HG03196 (cell line): Measurements from ENCODE around the gene PCGF2.
A peak's percentile ranks its signal among the peaks of the same experiment; 100 is the strongest.
"Not testable (repeated sequence)": the region's sequence is repeated elsewhere in the genome, so short reads cannot be mapped to it uniquely, and the experiment has no call there.

Experiments
- ATAC-seq: cut with Tn5 transposase; IDR thresholded peaks from one replicate; pipeline ENCODE4 v1.9.1; 2021; ENCODE audit not compliant: unreplicated experiment

The PCGF2 gene

DNA sequence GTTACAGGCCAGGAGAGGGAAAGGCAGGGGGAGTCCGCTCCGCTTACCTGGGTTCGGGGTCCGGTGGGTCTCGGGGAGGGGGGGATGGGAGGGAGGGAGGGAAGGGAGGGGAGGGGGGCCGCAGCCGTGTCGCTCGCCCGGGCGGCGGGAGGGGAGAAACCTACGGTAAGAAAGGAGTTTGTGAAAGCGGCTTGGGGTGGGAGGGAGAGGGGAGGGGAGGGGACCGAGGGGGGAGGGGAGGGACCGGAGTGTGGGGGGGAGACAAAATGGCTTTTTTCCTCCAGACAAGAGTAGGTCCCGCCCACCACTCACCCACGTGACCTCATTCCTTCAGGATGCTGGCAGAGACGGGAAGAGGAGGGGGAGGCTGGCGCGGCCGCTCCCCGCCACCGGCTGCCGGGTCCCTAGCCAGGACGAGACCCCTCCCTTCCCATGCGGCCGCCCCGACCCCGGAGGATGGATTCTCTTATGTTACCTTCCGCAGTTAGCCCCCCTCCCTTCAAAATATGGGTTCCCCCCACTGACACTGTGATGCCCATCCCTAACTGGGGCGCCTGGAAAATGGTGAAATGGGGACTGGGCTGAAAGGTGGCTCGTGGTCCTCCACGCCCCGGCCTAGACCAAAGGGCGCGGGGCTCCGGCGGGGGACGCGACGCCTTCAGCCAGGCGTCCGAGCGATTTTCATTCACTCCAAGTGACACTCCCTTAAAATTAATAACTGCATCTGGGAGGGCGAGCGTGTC lies at the start of gene PCGF2:
Gene PCGF2, minus strand, starts transcription at position 188 of the 743 bp plus-strand sequence. CDS start 7,934 bp downstream, outside the sequence.
- no peak for ATAC-seq

DNA sequence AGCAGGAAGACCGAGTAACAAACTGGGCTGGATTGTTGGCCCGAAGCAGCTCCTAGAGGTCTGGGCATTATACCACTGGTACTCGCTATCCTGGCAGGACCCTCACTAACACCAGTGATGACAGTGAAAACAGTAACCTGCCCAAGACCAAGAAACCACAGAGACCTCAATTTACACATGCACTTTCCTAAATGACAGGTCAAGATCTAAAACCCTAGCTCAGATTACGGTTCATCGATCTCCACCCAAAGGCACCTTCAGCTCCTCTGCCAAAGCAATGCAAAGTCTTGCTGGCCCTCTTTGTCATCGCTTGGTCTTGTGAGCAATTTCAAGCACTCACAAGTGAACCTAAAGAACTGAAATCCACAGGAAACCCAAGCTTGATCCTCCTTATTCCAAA lies 49.7 kb upstream of the PCGF2 start:
- ATAC-seq, result no peak

DNA sequence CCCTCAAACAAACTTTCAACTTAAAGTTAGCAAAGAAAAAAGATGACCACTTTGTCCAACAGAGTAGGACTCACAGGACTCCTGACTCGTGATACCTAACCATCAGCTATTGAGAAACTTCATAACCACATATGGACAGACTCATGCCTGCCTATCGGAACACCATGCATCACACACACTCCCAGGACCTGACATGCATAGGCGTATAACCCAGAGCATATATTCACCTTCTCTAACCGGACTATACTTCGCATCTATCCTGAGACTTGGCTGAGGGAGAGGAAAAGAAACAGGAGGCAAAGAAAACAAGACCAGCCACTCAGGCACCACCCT lies 49.0 kb upstream of the PCGF2 start:
- no peak for ATAC-seq

DNA sequence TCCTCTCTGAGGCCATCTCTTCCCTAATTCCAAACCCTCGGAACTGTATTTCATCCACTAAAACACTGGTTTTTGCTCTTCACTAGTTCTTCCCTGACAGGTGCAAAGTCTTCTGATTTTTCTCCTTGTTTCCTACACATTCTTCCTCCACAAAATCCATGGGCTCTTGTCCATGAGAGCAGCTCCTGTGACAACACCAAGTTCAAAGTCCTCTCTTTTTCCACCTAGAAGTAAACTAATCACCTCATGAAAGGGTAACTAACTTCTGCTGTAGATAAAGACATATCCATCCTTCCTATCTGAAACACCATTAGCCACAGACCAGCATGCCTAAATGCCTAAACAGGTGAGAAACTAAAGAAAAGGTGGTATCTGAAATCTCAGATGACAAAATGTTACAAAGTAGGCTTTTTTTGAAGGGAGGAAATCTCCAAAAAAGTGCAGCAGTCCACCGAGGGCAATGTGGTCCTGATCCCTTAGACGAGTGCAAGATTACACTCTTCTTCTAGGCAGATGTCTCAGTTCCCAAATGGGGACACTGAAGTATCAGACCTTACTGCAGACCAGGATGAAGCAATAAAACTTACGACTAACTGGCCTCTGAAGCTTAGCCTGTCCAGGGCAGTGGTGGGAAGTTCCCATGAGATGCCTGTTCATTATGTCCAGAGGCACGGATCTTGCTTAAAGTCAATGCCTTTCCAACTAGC lies 48.5 kb upstream of the PCGF2 start:
- no peak for ATAC-seq

DNA sequence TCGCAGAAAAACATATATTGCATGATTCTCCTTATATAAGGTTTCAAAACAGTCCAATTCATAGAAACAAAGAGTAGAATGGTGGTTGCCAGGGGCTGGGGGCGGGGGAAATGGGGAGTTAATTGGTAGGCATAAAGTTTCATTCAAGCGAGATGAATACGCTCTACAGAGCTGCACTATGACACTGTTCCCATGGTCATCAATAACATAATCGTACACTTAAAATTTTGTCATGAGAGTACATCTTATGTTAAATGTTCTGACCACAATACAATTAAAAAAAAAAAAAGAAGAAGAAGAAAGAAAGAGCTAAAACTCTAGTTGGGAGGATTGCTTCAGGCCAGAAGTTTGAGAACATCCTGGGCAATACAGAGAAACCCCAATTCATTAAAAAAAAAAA lies 46.1 kb upstream of the PCGF2 start:
- no peak for ATAC-seq

DNA sequence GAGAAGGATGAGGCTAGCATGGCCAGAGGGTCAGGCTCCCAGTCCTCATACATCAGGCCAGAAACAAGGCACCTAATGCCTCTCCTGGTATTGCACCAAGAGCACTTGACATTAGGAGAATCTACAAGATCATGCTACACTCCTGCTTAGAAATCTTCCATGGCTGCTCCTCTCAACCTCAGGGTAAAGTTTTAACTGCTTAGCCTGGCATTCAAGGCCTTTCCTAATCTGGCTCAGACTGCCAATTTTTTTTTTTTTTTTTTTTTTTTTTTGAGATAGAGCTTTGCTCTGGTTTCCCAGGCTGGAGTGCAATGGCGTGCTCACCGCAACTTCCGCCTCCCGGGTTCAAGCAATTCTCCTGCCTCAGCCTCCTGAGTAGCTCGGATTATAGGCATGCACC lies 43.0 kb upstream of the PCGF2 start:
- no peak for ATAC-seq

DNA sequence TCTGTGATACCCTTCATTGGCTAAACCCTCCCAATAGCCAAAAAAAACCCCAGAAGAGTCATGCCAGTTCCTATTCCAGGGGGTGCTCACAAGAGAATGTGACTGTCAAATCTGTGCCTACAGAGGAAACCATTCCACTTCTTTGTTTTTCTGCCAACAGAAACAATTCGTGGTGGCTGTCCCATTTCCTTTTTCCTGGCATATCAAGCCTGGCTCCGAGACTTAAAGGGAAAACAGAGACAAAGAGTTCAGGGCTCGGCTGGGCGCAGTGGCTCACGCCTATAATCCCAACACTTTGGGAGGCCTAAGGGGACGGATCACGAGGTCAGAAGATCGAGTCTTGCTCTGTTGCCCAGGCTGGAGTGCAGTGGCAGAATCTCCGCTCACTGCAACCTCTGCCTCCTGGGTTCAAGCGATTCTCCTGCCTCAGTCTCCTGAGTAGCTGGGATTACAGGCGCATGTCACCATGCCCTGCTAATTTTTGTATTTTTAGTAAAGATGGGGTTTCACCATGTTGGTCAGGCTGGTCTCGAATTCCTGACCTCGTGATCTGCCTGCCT lies 42.1 kb upstream of the PCGF2 start:
- not testable (repeated sequence) for ATAC-seq

DNA sequence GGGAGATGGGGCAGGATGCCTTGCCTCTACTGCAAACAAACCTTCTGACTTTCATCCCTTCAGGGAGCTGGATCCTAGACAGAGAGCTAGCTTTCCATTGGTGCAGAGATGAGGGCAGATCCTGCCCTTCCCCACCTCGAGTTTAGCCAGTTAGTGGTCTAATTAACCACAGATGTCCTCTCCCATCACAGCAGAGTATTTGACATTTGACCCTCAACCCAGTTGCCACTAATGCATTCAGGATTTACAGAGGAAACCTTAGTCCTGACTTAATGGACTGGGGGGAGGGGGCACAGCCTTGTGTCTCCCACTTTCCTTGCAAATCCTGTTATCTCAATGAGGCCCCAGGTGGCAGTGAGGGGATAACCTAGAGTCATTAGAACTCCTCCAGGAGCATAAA lies 41.0 kb upstream of the PCGF2 start:
- no peak for ATAC-seq

DNA sequence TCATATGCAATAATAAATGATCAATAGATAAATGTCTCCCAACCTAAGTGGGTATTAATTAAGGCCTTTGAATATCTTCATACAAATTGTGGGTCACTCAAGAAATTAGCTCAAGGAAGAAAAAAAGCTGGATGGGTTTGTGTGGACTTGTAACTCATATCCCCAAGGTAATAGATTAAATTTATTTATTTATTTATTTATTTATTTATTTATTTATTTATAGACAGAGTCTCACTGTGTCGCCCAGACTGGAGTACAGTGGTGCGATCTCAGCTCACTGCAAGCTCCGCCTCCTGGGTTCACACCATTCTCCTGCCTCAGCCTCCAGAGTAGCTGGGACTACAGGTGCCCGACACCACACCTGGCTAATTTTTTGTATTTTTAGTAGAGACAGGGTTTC lies 39.9 kb upstream of the PCGF2 start:
- not testable (repeated sequence) for ATAC-seq

DNA sequence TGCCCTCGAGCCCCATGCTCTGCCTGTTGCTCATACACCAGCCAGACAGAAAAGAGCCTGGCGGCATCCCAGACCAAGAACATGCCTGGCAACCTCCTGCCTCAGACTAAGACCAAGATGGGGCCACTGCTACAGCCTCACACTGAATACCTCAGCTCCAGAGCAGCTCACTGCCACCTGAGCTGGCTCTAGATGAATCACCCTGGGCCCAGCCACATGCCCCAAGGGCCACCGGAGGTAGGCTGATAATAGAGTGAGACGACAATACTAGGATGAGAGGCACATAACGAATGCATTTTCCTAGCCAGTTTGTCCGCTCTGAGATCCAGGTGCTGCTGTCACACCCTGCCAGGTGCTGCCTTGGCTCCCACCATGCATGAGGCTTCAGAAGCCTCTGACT lies 38.2 kb upstream of the PCGF2 start:
- no peak for ATAC-seq

DNA sequence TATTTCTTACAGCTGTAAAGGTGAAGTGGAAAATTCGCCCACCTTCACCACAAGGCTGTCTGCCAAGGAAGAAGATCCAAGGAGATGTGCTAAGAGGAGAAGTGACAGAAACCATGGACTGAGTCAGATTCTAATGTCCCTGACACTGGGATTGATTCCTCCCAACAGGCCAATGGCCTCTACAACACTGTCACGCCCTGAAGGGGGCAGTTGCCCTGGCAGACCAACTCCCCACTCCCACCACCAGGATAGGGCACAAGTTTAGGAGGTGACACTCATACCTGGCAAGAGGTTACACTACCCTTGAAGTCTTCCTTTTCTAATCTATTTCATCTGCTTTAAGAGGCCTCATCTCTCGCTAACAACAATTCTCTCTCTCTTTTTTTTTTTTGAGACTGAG lies 35.1 kb upstream of the PCGF2 start:
- no peak for ATAC-seq

DNA sequence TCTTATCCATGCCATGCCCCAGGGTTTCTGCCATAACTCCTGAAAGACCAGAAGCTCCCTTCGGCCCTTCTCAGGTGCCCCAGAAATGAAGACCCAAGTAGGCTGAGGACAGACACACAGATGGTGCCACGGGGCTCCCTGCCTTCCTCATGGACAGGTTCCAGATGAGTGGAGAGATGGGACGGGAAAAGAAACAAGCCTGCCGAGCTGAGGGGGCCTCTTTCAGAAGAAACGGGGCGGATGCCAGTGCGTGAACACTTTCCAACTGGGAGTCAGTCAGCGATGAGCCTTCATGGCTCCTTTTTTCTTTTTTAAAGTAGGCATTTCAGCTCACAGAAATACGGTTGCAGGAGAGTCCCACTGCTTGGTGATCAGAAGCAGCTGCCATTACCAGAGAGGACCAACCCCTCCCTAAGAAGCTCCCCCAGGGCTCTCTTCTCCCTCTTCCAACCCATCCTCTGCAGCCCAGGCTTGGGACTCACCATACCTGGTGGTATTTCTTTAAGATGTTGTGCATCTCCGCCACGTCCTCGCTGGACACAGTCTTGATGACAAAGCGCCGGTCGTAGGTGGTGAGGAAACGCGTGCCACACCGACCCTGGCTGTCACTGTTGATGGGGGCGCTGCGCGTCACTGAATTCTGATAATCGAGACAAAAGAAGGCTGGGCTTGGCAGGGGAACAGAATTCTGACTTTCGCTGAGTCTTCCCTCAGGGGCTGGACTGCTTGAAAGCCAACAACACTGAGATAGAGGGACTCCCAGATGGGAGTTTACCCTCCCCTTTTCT lies 32.0 kb upstream of the PCGF2 start:
- no peak for ATAC-seq

DNA sequence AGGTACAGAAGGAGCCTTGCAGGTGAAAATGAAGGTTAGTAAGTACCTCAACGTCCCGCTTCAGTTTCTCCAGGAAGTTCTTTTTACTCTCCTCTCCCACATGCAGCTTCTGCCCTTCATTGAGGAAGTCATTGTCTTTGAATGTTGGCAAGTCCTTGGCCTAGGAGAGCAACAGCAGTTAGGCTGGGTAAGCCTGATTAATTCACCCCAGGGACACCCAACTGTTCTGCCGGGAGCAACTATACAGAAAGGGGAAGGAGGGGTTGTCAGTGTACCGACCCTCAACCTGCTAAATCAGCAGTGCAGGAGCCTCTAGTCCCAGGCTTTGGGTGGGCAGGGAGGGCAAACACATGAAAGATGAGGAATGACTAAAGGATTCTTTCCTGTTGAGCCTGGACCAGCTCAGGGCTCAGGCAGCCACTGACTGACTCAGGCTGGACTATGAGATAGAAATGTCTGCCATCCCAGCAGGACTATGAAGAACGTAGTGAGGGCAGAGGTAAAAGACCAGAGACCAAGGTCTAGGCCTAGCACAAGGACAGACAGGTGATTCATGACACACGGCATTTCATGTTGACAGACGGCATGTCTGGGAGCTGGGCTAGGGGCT lies 29.6 kb upstream of the PCGF2 start:
- no peak for ATAC-seq

DNA sequence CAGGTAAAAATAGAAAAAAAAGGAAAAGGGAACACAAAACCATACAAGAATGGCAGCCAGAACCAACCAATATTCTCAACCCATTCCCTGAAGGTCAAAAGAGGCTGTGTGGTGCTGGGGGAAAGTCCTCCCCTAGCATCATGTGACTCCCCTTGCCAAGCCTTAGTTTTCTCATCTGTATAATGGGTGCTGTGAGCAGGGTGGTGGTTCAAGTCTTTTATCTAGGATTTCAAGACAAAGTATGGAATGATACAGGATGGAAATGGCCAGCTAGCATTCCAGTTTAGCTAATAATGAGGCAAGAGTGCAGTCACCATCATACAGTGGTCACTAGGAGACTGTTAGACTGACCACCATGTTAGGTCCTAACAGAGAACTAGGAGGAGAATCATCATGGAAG lies 25.1 kb upstream of the PCGF2 start:
- no peak for ATAC-seq

DNA sequence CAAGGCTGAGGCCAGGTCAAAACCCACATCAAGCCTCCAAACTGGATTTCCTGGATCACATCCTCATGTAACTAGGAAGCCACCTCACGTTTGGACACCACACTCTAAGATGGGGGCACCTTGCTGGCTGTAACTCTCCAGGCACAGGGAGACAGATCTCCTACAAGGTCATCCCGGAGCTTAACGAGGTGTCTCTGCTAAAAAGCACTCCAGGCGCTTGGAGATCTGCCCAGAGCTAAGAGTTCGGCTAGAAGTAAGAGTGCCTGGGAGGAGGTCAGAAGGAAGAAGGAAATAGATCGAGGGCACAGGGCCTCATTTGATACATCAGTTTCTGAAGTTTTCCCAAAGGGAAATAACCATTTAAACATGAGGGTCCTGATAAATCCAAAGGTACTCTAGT lies 20.3 kb upstream of the PCGF2 start:
- no peak for ATAC-seq

DNA sequence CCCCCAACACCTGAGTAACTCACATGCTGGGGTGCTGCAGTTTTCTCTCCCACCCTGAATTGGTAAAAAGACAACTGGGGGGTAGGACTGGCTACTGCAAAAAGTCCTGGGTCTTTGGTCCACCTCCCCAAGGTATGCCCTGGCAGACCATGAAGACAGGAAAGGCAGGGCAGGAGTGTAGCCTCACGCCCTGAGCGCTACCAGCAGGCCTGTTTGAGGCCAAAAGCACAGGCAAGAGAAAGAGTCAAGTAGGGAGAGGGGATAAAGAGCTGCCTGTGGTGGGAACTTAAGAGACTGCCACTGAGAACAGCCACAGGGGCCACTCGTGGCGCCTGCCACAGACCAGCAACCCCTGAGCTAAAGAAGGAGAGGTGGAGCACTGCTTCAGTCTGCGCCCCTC lies 18.2 kb upstream of the PCGF2 start:
- no peak for ATAC-seq

DNA sequence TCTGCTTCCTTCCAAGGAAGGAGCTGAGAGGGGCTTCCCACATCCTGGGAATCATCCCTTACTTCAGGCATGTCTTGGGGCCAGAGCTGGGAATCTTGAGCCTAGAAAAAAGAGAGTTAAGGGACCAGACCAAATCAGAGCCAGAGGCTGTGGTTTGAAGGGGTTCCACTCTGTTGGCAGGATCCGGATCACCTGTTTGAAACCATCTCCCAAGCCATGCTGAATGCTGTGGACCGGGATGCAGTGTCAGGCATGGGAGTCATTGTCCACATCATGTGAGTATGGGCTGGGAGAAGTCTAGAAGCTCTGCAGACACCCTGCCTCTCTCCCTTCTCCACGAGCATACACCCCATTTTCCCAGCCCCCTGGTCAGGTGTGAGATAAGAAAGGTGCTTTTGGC lies 14.1 kb upstream of the PCGF2 start:
- ATAC-seq, result no peak

DNA sequence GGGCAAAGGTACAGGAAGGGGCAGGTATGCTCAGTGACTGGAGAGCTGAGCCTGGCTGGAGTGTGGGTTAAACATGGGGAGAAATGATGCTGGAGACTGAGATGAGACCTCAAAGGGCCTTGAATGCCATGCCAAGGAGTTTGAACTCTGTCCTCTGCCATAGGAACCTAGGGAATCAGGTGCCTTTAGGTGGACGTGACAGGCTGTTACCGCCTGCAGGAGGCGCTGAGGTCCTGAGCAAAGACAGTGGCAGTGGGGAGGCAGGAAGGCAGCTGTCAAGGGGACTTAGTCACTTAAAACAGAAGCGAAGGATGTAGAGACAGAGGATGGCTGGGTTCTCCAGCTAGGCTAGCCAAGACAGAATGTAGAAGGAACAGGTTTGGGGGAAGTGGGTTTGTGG lies 13.5 kb upstream of the PCGF2 start:
- no peak for ATAC-seq

DNA sequence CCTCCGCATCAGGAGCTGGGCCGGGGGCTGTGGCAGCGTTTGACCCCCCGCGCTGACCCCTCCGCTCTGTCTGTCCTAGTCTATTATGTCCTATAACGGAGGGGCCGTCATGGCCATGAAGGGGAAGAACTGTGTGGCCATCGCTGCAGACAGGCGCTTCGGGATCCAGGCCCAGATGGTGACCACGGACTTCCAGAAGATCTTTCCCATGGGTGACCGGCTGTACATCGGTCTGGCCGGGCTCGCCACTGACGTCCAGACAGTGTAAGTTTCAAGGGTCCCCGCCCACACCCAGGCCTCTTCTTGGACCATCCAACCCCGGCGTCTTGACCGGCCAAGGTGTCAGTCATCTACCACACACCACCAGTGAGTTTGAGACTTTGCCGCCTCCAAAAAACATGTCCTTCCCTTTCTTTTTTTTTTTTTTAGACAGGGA lies 5.0 kb upstream of the PCGF2 start:
- no peak for ATAC-seq

DNA sequence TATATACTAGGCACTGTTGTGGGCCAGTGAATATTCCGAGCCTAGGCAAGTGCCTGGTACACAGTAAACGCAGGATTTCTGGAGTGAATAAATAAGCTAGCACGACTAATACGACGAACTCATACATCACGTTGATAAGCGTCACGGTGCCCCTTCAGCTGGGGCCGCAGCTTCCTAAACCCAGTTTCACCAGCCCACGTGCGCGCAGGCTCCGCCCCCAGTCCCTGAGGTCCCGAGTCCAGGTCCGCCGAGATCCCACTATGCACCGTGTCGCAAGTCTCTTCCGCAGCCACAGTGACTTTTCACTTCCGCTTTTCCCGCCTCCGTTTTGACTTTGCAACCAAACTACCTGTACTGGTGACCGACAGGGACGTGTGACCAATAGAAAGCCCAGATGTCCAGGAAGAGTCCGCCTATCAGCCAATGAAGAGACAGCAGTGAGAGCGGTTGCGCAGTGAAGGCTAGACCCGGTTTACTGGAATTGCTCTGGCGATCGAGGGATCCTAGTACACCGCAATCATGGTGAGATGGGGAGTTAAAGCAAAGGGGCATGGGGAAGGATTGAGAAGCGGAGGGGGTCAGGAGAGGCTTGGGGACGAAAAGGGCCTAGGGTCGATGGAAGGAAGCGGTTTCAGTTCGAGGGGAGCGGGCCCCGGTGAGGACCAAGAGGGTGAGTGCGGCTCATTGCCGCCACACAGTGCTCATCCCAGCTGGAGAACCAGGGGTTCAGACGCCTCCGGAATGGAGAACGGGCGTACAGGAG lies 4.4 kb upstream of the PCGF2 start, which contains the start of gene PSMB3:
Gene PSMB3, plus strand, starts transcription at position 434 of the 763 bp plus-strand sequence. Its CDS starts 86 bp downstream, at position 520.
- peak; percentile 69 for ATAC-seq
